ENCODE measurements around the gene HOXD1. TPM values are rescaled to one million over a fixed set of nuclear protein-coding genes. Genes with fewer than 3 reads are reported as not detected.
A peak's percentile ranks its signal among the peaks of the same experiment; 100 is the strongest.

HOXD1 gene
- total and polyA plus RNA-seq, 2 experiments from 2014 or later, result not detected

DNA sequence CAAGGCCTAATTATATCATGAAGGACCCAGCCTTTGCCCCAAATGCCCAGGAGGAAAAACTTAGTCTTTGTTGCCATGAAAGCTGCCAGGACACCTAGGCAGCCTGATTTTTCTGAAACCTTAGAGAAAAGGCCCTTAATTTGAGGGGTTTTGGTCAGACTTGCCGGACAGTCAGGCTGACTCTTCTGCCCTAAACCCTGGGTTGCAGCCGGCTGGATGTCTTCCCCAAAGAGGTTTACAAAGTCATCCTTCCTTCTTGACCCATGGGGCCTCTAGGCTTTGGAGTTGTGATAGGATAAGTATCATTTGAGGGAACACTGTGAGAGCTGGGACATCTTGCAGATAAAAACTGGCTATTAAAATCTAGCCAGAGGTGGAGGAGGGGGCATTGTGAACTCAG is 2.4 kb upstream of the HOXD1 start:
- H3K27ac ChIP-seq, result no peak overlapping the region
- no peaks in the 10 kb centered on the region for H3K36me3 ChIP-seq
- DNase-seq (ENCODE audit: low read depth in 1 of 2, low spot score in 1 of 2), result no peak
- TF ChIP-seq CTCF (IDR thresholded peaks at IDR 0.05; ENCODE audit: low read depth, low read length), result no peak
- H3K4me3 ChIP-seq, result no peak overlapping the region
- H3K27me3 ChIP-seq, result peaks cover 100% of the 10 kb centered on the region
- H3K9me3 ChIP-seq (ENCODE audit: low read depth), result no peaks in the 10 kb centered on the region
- H3K4me1 ChIP-seq (ENCODE audit: low read depth), result no peaks in the 10 kb centered on the region

- no peak for DNase-seq (ENCODE audit: low read depth in 1 of 2, low spot score in 1 of 2)
- H3K4me1 ChIP-seq (ENCODE audit: low read depth), result no peaks in the 10 kb centered on the region
- no peaks in the 10 kb centered on the region for H3K36me3 ChIP-seq
- no peak overlapping the region for H3K27ac ChIP-seq
- no peaks in the 10 kb centered on the region for H3K9me3 ChIP-seq (ENCODE audit: low read depth)
- no peak overlapping the region for H3K4me3 ChIP-seq
- TF ChIP-seq CTCF (IDR thresholded peaks at IDR 0.05; ENCODE audit: low read depth, low read length), result no peak
- H3K27me3 ChIP-seq, result peaks cover 100% of the 10 kb centered on the region
These were observed 1.1 kb upstream of the HOXD1 start for GRCh38 chr2:176187200-176187898.

- no peak overlapping the region for H3K27ac ChIP-seq
- TF ChIP-seq CTCF (IDR thresholded peaks at IDR 0.05; ENCODE audit: low read depth, low read length), result no peak
- no peaks in the 10 kb centered on the region for H3K36me3 ChIP-seq
- no peaks in the 10 kb centered on the region for H3K9me3 ChIP-seq (ENCODE audit: low read depth)
- DNase-seq (ENCODE audit: low read depth in 1 of 2, low spot score in 1 of 2), result no peak
- peaks cover 100% of the 10 kb centered on the region for H3K27me3 ChIP-seq
- no peaks in the 10 kb centered on the region for H3K4me1 ChIP-seq (ENCODE audit: low read depth)
- peak overlapping the region; percentile 33 for H3K4me3 ChIP-seq
These were observed 559 bp downstream of the HOXD1 start for GRCh38 chr2:176188774-176189680.

GRCh38 chr2:176189681-176190641 is 1.5 kb downstream of the HOXD1 start:
- Histone ChIP-seq H3K36me3 (no peaks in the 10 kb centered on the region), H3K9me3 (ENCODE audit: low read depth) (no peaks in the 10 kb centered on the region), H3K4me3 (peak overlapping the region; percentile 6), H3K4me1 (ENCODE audit: low read depth) (no peaks in the 10 kb centered on the region), H3K27me3 (peaks cover 100% of the 10 kb centered on the region), H3K27ac (no peak overlapping the region)
- no peak for TF ChIP-seq CTCF (IDR thresholded peaks at IDR 0.05; ENCODE audit: low read depth, low read length)
- peak in 1 of 2 donors; percentile 35 for DNase-seq (ENCODE audit: low read depth in 1 of 2, low spot score in 1 of 2)

DNA sequence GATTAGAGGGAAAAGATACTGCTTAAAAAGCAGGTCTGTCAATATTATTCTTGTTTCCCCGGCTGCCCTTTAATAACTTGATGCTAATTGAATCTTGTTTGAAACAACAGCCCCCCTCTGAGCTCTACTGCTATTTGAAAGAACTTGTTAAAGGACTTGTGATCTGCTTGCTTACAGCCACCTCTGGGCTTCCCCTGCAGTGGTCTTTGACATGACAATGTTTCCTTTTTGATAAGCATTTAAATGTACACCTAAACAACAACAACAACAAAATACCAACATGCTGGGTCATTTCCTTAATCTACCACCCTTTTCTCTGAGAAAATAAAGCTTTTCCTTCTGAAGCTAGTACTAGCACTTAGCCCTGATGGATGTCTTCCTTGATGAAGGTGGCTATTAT is 3.9 kb downstream of the HOXD1 start:
- H3K27me3 ChIP-seq, result peaks cover 100% of the 10 kb centered on the region
- no peak for TF ChIP-seq CTCF (IDR thresholded peaks at IDR 0.05; ENCODE audit: low read depth, low read length)
- no peaks in the 10 kb centered on the region for H3K36me3 ChIP-seq
- H3K27ac ChIP-seq, result no peak overlapping the region
- H3K4me1 ChIP-seq (ENCODE audit: low read depth), result no peaks in the 10 kb centered on the region
- no peaks in the 10 kb centered on the region for H3K9me3 ChIP-seq (ENCODE audit: low read depth)
- no peak overlapping the region for H3K4me3 ChIP-seq
- no peak for DNase-seq (ENCODE audit: low read depth in 1 of 2, low spot score in 1 of 2)

Measured in cardiac muscle cell (in vitro differentiated cells and primary cell).